NCI-H128 (cell line): ENCODE results near the gene PSMB3.
"Not testable (repeated sequence)": the region's sequence is repeated elsewhere in the genome, so short reads cannot be mapped to it uniquely, and the experiment has no call there.

Experiments used
- DNase-seq: peaks from one replicate; lab custom pipeline; 2025; ENCODE audit not compliant: unreplicated experiment; lab: John Stamatoyannopoulos, UW

Gene PSMB3

GRCh38 chr17:38715216-38715943 lies 37.2 kb upstream of the PSMB3 start:
- DNase-seq, result no peak

- no peak for DNase-seq
These were observed 36.1 kb upstream of the PSMB3 start for GRCh38 chr17:38716368-38717005.

DNA sequence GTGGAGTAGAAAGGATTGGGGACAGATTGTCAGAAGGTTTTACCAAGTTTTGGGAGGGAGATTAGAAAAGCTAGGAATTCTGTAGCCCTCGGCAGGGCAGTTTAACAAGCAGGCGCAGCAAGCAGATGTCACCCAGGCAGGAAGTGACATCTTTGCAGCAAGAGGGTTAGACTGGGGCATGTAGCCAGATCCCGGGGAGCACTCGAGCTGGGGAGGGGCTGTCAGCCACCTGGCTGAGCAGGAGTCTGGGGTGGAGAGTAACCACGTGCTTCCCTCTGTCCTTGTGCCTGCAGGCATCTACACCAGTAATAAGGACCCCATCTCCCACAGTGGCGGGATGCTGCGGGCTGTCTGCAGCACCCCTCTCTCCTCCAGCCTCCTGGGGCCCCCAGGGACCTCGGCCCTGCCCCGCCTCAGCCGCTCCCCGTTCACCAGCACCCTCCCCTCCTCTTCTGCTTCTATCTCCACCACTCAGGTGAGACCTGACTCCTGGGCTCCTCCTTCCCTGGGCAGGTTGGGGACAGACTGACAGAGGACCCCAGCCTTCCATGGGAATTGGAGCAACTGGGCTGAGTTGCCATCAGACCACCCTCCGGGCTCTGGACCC lies 35.3 kb upstream of the PSMB3 start:
- DNase-seq, result no peak

DNA sequence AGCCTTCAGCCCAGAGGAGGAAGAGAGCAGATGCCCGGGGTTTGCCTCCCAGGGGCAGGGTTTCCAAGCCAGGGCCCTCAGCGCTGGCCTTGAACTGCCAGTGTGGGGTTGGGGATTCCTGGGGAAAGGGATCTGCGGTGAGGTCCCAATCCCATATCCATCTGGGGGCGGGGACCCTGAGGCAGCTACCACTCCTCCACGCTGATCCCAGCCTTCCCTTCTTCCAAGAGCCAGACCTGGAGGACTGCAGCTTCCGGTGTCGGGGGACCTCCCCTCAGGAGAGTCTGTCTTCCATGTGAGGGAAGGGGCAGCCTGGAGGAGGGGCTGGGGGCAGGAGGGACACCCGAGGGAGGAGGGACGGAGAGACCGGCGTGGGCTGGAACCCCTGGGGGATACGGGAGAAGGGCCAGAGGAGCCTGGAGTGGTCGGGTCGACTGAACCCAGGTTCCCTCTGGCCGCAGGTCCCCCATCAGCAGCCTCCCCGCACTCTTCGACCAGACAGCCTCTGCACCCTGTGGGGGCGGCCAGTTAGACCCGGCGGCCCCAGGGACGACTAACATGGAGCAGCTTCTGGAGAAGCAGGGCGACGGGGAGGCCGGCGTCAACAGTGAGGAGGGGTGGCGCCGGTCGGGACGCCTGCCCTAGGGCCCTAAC lies 33.1 kb upstream of the PSMB3 start:
- no peak for DNase-seq

DNA sequence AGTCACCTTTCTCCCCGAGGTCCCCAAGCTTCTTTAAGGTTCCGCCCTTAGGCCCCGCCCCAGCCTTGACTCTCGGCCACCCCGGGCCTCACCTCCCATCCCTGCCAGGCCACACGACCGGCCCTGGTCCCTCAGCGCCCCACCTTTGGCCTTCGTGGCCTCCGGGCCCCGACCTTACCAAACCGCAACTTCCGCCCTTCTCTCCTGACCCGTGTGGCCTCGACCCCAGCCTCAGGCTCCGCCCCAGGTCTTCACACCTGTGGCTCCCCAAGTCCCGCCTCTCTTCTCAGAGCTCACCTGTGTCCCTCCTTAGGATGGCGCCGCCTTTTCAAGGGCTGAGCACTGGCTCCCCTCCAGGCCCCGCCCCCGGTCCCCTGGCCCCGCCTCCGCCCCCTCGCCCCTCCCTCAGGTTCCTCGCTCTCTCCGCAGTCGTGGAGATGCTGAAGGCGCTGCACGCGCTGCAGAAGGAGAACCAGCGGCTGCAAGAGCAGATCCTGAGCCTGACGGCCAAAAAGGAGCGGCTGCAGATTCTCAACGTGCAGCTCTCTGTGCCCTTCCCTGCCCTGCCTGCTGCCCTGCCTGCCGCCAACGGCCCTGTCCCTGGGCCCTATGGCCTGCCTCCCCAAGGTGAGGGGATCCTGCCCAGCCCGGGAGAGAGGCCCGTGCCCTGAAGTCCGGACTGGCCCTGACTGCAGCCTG lies 32.4 kb upstream of the PSMB3 start:
- no peak for DNase-seq

DNA sequence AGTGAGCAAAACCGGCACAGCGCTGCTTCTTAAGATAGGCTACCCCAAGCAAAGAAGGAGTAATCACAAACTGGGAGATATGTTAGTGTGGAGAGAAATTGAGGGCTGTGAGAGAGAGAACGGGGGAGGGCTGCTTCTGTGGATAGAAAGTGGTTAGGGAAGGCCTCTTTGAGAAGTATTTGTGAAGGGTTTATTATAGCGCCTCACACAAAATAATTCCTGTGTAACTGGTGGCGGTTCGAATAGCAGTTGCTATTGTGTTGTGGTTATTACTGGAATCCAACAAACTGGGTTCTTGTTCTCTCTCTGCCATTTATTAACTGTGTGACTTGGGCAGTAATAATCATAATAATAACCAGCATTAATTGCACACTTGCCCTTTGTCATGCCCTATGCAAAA lies 31.6 kb upstream of the PSMB3 start:
- no peak for DNase-seq

- DNase-seq, result no peak
These were observed 30.7 kb upstream of the PSMB3 start for GRCh38 chr17:38721802-38722201.

GRCh38 chr17:38724337-38724988 lies 28.1 kb upstream of the PSMB3 start:
- DNase-seq, result no peak

GRCh38 chr17:38725066-38725465 lies 27.5 kb upstream of the PSMB3 start:
- no peak for DNase-seq

GRCh38 chr17:38726145-38726544 lies 26.4 kb upstream of the PSMB3 start:
- not testable (repeated sequence) for DNase-seq

GRCh38 chr17:38727736-38728135 lies 24.8 kb upstream of the PSMB3 start:
- DNase-seq, result no peak

GRCh38 chr17:38728290-38728831 lies 24.2 kb upstream of the PSMB3 start:
- DNase-seq, result no peak

GRCh38 chr17:38729368-38729885 lies 23.1 kb upstream of the PSMB3 start:
- no peak for DNase-seq

- DNase-seq, result no peak
These were observed 22.5 kb upstream of the PSMB3 start, which contains the start of gene CISD3 for GRCh38 chr17:38729886-38730525. Gene CISD3, plus strand, starts transcription at chr17:38730341. Its CDS starts 18 bp downstream, at chr17:38730359.

DNA sequence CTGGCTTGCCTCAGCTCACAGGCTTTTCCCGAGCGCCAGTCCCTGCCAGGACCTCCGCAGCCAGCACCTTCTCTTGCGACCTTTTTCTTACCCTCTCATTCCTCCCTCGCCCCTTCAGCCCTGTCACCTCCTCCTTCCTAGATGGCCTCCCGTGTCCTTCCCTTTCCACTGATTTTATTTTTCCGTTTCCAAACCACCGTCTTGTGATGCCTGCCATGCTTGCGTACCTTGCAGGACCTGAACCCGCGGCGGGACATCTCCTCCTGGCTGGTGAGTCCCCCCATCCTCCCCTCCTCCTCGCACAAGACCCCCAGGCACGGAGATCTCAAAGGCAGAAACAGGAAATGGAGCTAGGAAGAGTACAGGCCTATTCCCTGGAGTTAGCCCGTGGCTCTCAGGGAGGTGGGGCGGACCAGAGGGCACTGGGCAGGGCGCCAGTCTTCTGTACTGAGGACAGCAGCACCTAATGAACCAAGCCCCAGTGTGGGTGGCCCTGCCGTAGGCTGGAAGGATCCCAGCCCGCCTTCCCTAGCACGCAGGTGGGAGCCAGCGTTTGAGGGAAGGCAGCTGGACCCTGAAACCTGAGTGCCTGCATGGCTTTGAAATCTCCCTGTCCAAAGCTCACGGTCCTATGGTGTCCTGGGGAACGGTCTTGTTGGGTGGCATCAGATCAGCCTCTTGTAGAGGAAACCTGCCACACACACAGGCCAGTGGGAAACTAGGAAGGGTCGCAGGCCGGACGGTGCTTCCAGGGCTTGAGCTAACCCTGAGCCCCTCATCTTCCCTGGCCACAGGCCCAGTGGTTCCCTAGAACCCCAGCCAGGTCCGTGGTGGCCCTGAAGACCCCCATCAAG lies 21.8 kb upstream of the PSMB3 start:
- no peak for DNase-seq

DNA sequence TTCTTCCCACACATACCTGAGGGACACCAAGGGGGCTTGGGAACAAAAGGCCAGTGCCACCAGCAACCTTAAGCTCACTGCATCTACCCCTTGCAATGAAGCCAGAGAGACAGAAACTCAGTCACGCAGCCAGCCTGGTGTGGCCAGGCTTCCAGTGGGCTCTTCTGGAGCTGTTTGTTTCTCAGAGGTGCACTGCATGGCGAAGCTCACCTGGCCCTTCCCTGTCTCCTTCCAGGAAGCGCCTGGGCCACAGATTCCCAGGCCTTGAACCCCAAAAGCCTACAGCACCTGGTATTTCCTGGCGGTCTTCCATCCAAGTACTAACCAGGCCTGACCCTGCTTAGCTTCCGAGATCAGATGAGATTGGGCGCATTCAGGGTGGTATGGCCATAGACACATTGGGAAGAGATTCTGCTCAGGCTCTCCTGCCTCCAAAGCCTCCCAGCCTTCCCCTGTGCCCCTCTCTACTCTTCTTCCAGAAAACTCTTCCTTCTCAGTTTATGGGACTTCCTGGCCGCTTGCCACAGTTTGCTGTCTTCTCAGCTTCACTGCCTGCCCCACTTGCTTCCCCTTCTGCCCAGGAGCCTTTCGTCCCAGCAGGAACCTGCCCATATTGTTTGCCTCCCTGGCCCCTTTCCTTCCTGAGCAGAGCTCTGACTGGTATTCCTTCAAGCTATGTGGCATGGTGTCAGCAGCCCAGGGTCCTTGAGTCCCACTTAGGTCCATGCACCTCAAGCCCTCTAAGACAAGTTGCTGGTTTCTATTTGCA lies 20.8 kb upstream of the PSMB3 start:
- no peak for DNase-seq

DNA sequence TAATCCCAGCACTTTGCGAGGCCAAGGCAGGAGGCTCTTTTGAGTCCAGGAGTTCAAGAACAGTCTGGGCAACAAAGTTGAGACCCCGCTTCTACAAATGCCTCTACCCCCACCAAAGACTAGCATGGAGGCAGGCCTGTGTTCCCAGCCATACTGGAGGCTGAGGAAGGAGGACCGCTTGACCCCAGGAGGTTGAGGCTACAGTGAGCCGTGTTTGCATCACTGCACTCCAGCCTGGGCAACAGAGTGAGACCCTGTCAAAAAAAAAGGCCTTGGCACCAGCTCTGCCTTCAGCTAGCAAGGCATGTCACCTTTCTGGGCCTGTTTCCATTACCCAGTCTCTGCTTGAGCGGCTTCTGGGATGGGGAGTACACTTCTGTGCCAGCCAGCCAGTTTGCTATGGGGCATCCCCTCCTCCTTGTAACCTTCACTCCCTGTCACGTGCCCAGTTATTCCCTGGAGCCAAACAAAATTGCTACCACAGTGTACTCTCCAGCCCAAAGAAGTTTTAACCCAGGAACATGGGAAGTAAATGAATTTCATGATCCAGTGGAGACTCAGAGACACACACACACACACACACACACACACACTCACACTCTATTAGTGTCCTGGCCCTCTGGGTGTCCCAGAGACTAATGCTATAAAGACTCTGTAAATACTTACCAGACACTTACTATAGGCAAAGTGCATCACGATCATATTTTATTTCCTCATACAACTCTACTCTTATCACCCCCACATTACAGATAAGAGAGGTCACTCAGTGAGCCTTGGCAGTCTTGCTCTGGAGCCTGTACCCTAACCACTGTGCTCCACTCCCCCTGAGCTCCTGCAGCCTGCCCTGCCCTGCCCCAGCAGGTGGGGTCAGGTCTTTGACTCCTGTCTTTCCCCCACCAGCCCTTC lies 19.9 kb upstream of the PSMB3 start:
- DNase-seq, result no peak
